Smooth muscle cell (in vitro differentiated cells): Measurements from ENCODE around the gene OXA1L. TPM values are rescaled to one million over a fixed set of nuclear protein-coding genes. Genes with fewer than 3 reads are reported as not detected.

Experiments used
- DNase-seq: peaks from one replicate; lab custom pipeline; 2025; ENCODE audit not compliant: unreplicated experiment; lab: John Stamatoyannopoulos, UW
- H2AFZ ChIP-seq: fragments of 200-600 bp; sonication (generic); 2 replicates; pipeline ENCODE4 v1.6.0; 2016; ENCODE audit warnings: antibody characterized with exemption, low read depth, mild to moderate bottlenecking
- H3F3A ChIP-seq: fragments of 200-600 bp; sonication (generic); 2 replicates; pipeline ENCODE4 v1.6.0; 2017; ENCODE audit warnings: antibody characterized with exemption, low read depth
- H3K27ac ChIP-seq: fragments of 200-600 bp; sonication (generic); 2 replicates; pipeline ENCODE4 v1.5.1; 2016; ENCODE audit warnings: low read depth, mild to moderate bottlenecking
- H3K27me3 ChIP-seq: fragments of 200-600 bp; sonication (generic); 2 replicates; pipeline ENCODE4 v1.6.1; 2016; ENCODE audit warnings: low read depth, mild to moderate bottlenecking
- H3K36me3 ChIP-seq: fragments of 200-600 bp; sonication (generic); 2 replicates; pipeline ENCODE4 v1.5.1; 2016; ENCODE audit warnings: low read depth
- H3K4me1 ChIP-seq: fragments of 200-600 bp; sonication (generic); 2 replicates; pipeline ENCODE4 v1.5.1; 2016; ENCODE audit warnings: low read depth
- H3K4me2 ChIP-seq: fragments of 200-600 bp; sonication (generic); 2 replicates; pipeline ENCODE4 v1.6.0; 2016; ENCODE audit warnings: mild to moderate bottlenecking
- H3K4me3 ChIP-seq: fragments of 200-600 bp; sonication (generic); 2 replicates; pipeline ENCODE4 v1.5.1; 2016; ENCODE audit warnings: mild to moderate bottlenecking
- H3K79me2 ChIP-seq: fragments of 200-600 bp; sonication (generic); 2 replicates; pipeline ENCODE4 v1.6.0; 2016; ENCODE audit warnings: low read depth, mild to moderate bottlenecking
- H3K9ac ChIP-seq: fragments of 200-600 bp; sonication (generic); 2 replicates; pipeline ENCODE4 v1.6.0; 2016; ENCODE audit warnings: low read depth
- H3K9me3 ChIP-seq: fragments of 200-600 bp; sonication (generic); replicated peaks from 2 replicates; pipeline ENCODE4 v1.5.1; 2016; ENCODE audit warnings: low read depth
- H4K20me1 ChIP-seq: fragments of 200-600 bp; sonication (generic); 2 replicates; pipeline ENCODE4 v1.6.0; 2016; ENCODE audit warnings: low read depth
- WGBS: methylation state at CpG from one replicate; pipeline ENCODE4 v1.1.7; 2016; ENCODE audit warnings: low lambda C conversion rate; 5-methylcytosine and 5-hydroxymethylcytosine counted together
- polyA plus RNA-seq: library from polyadenylated mRNA; unstranded; fragments of >200 nt; fragmentation: Nextera tagmentation; extraction: Ambion mirVana; gene quantifications from 2 replicates; pipeline ENCODE4 v1.2.1, GENCODE V29; 2016
- total RNA-seq: library from RNA; depleted of rRNA; stranded (reverse); fragments of >200 nt; gene quantifications from 2 replicates; pipeline ENCODE4 v1.2.3, GENCODE V29; 2014
- TF ChIP-seq, protein P1 (sequence below): fragments of 200-600 bp; sonication (generic); IDR thresholded peaks from 2 replicates; pipeline ENCODE4 v1.5.1; 2017; ENCODE audit warnings: borderline replicate concordance, mild to moderate bottlenecking, antibody characterized with exemption; ENCODE audit not compliant: insufficient read depth, poor library complexity, severe bottlenecking

Gene OXA1L
- total and polyA plus RNA-seq, 2 experiments from 2014 or later = 55.9 to 93.8 TPM

DNA sequence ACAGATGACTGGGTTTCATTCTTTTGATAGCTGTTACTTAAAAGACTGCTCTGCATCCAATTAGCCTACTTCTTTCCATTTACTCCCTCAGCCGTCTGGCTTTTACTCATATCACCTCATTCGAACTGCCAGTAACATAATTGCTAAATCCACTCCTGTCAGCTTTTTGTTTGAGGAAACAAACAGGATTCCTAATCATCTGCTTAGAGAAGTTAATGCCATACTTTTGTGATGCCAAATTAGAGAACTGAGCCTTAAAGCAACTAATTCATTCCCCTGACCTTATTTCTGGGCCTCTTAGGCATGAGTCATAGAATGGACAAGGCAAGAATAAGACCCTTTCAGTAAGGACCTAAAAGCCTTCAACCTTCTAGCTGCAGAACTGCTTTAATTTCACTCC is 2.9 kb downstream of the OXA1L start:
- TF ChIP-seq, protein P1, sequence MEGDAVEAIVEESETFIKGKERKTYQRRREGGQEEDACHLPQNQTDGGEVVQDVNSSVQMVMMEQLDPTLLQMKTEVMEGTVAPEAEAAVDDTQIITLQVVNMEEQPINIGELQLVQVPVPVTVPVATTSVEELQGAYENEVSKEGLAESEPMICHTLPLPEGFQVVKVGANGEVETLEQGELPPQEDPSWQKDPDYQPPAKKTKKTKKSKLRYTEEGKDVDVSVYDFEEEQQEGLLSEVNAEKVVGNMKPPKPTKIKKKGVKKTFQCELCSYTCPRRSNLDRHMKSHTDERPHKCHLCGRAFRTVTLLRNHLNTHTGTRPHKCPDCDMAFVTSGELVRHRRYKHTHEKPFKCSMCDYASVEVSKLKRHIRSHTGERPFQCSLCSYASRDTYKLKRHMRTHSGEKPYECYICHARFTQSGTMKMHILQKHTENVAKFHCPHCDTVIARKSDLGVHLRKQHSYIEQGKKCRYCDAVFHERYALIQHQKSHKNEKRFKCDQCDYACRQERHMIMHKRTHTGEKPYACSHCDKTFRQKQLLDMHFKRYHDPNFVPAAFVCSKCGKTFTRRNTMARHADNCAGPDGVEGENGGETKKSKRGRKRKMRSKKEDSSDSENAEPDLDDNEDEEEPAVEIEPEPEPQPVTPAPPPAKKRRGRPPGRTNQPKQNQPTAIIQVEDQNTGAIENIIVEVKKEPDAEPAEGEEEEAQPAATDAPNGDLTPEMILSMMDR = no peak
- Histone ChIP-seq H3K27ac (no peak overlapping the region), H3F3A (peaks cover 5% of the 10 kb centered on the region), H2AFZ (no peak overlapping the region), H3K4me1 (peaks cover 15% of the 10 kb centered on the region), H3K27me3 (no peaks in the 10 kb centered on the region), H3K4me3 (no peak overlapping the region), H3K36me3 (no peaks in the 10 kb centered on the region), H4K20me1 (no peaks in the 10 kb centered on the region), H3K79me2 (peaks cover 24% of the 10 kb centered on the region), H3K9ac (no peak overlapping the region), H3K4me2 (no peak overlapping the region), H3K9me3 (no peaks in the 10 kb centered on the region)
- no peak for DNase-seq
- 54% methylated on average over 2 of the region's 2 CpGs for WGBS

DNA sequence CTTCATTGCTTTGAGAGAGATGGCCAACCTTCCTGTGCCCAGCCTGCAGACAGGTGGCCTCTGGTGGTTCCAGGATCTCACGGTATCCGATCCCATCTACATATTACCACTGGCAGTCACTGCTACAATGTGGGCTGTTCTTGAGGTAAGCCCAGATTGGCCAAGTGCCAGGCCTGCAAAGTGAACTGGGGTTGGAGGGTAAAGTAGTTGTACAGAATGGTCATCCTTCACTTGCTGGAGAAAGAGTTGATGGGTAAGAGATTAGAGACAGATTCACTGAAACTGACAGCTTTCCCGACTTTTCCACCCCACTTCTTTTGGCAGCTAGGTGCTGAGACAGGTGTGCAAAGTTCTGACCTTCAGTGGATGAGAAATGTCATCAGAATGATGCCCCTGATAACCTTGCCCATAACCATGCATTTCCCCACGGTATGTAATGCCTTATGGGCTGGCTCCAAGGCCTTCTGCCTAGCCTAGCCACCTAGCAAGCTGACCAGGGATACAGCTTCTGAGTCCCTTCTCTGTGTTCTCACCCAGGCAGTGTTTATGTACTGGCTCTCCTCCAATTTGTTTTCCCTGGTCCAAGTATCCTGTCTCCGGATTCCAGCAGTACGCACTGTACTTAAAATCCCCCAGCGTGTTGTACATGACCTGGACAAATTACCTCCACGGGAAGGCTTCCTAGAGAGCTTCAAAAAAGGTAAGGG is 4.1 kb downstream of the OXA1L start:
- WGBS = 98% methylated on average over 8 of the region's 8 CpGs
- Histone ChIP-seq H3K27me3 (no peaks in the 10 kb centered on the region), H3K36me3 (no peaks in the 10 kb centered on the region), H3K79me2 (peaks cover 24% of the 10 kb centered on the region), H3K4me2 (no peak overlapping the region), H2AFZ (no peak overlapping the region), H3K4me1 (peaks cover 13% of the 10 kb centered on the region), H3K9me3 (no peaks in the 10 kb centered on the region), H3K4me3 (no peak overlapping the region), H4K20me1 (no peaks in the 10 kb centered on the region), H3F3A (peaks cover 5% of the 10 kb centered on the region), H3K9ac (no peak overlapping the region), H3K27ac (no peak overlapping the region)
- DNase-seq = no peak
- TF ChIP-seq, protein P1 = no peak

DNA sequence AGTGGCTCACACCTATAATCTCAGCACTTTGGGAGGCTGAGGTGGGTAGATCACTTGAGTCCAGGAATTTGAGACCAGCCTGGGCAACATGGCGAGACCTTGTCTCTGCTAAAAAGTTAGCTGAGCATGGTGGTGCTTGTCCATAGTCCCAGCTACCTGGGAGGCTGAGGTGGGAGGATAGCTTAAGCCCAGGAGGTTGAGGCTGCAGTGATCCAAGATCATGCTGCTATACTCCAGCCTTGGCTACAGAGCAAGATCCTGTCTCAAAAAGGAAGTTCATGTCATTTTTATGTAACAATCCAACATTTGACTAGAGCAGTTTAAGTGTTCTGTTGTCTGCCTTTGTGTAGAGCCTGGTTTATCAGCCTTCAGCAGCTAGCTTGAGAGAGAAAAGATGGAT is 6.2 kb downstream of the OXA1L start:
- Histone ChIP-seq H4K20me1 (no peaks in the 10 kb centered on the region), H3K4me1 (peaks cover 2% of the 10 kb centered on the region), H3K36me3 (no peaks in the 10 kb centered on the region), H3K27me3 (no peaks in the 10 kb centered on the region), H3F3A (peaks cover 5% of the 10 kb centered on the region), H3K9me3 (no peaks in the 10 kb centered on the region), H3K27ac (no peak overlapping the region), H3K9ac (no peak overlapping the region), H3K4me2 (no peak overlapping the region), H3K4me3 (no peak overlapping the region), H2AFZ (no peak overlapping the region), H3K79me2 (peaks cover 8% of the 10 kb centered on the region)
- no peak for DNase-seq
- WGBS = 100% methylated on average over 1 of the region's 1 CpG
- TF ChIP-seq, protein P1 = no peak
